ENCODE measurements around the gene EIF1B. TPM values are rescaled to one million over a fixed set of nuclear protein-coding genes. Genes with fewer than 3 reads are reported as not detected.

Gene EIF1B
- total RNA-seq, 1 donor from 2014 or later: 18.9 TPM

- no peak overlapping the region for H3K27ac ChIP-seq
- no peak overlapping the region for H3K4me3 ChIP-seq
- peaks cover 33% of the 10 kb centered on the region for H3K4me1 ChIP-seq
Measured at GRCh38 chr3:40312661-40313226, 3.2 kb downstream of the EIF1B start.

GRCh38 chr3:40313975-40314860 lies 4.7 kb downstream of the EIF1B start:
- no peak overlapping the region for H3K27ac ChIP-seq
- DNase-seq (ENCODE audit: extremely low spot score in 2 of 2): no peak
- no peaks in the 10 kb centered on the region for H3K9me3 ChIP-seq
- H3K36me3 ChIP-seq: peaks cover 0 to 28% of the 10 kb centered on the region in 2 donors
- intact Hi-C loops (cut with DNase I): no loop called here
- H3K4me3 ChIP-seq: no peak overlapping the region
- H3K4me1 ChIP-seq: peaks cover 26% of the 10 kb centered on the region
- H3K27me3 ChIP-seq: no peaks in the 10 kb centered on the region
- no peak for TF ChIP-seq POLR2AphosphoS5 (IDR thresholded peaks at IDR 0.05; ENCODE audit: insufficient read depth in 1 of 2, low read depth in 1 of 2)
- TF ChIP-seq CTCF (IDR thresholded peaks at IDR 0.05): no peak
- no peak for TF ChIP-seq POLR2A (IDR thresholded peaks at IDR 0.05)

More at GRCh38 chr3:40312661-40313226, 3.2 kb downstream of the EIF1B start:
- Histone ChIP-seq H3K36me3 (peaks cover 0 to 28% of the 10 kb centered on the region in 2 donors), H3K27me3 (no peaks in the 10 kb centered on the region), H3K9me3 (no peaks in the 10 kb centered on the region)
- no peak for TF ChIP-seq POLR2A (IDR thresholded peaks at IDR 0.05)
- TF ChIP-seq POLR2AphosphoS5 (IDR thresholded peaks at IDR 0.05; ENCODE audit: insufficient read depth in 1 of 2, low read depth in 1 of 2): no peak
- no peak for TF ChIP-seq CTCF (IDR thresholded peaks at IDR 0.05)
- no peak for DNase-seq (ENCODE audit: extremely low spot score in 2 of 2)
- intact Hi-C loops (cut with DNase I): no loop called here

- Histone ChIP-seq H3K9me3 (no peaks in the 10 kb centered on the region), H3K4me1 (peaks cover 10% of the 10 kb centered on the region), H3K36me3 (peaks cover 0 to 15% of the 10 kb centered on the region in 2 donors), H3K4me3 (no peak overlapping the region), H3K27ac (no peak overlapping the region), H3K27me3 (no peaks in the 10 kb centered on the region)
- peak in 1 of 2 donors; percentile 13 for TF ChIP-seq POLR2AphosphoS5 (IDR thresholded peaks at IDR 0.05; ENCODE audit: insufficient read depth in 1 of 2, low read depth in 1 of 2)
- TF ChIP-seq POLR2A (IDR thresholded peaks at IDR 0.05): no peak
- peak; percentile 58 to 69 (median 67) for TF ChIP-seq CTCF (IDR thresholded peaks at IDR 0.05)
- no peak for DNase-seq (ENCODE audit: extremely low spot score in 2 of 2)
- intact Hi-C loops (cut with DNase I): no loop called here
Measured at GRCh38 chr3:40317061-40317855, 7.8 kb downstream of the EIF1B start.

- H3K4me3 ChIP-seq: no peak overlapping the region
- H3K36me3 ChIP-seq: no peaks in the 10 kb centered on the region
- DNase-seq (ENCODE audit: extremely low spot score in 2 of 2): no peak
- H3K27ac ChIP-seq: no peak overlapping the region
- no peaks in the 10 kb centered on the region for H3K27me3 ChIP-seq
- H3K9me3 ChIP-seq: no peaks in the 10 kb centered on the region
- TF ChIP-seq POLR2AphosphoS5 (IDR thresholded peaks at IDR 0.05; ENCODE audit: insufficient read depth in 1 of 2, low read depth in 1 of 2) (no peak), POLR2A (IDR thresholded peaks at IDR 0.05) (no peak), CTCF (IDR thresholded peaks at IDR 0.05) (no peak)
- H3K4me1 ChIP-seq: no peaks in the 10 kb centered on the region
- intact Hi-C loops (cut with DNase I): loop anchor here (5.0 to 10.0 kb wide), 2 partner anchors 135 to 1563 kb away; no protein-coding TSS in a partner anchor
Measured at GRCh38 chr3:40321818-40322217, 12.3 kb downstream of the EIF1B start.

Data from vagina (tissue), 2 donors.